GM12892 (cell line): ENCODE measurements around the gene MANSC4.

Experiments used
- POLR2A ChIP-seq: IDR thresholded peaks from 2 replicates; pipeline ENCODE4 v1.6.1; 2011; ENCODE audit warnings: low read depth, low read length, control low read depth
- POLR2AphosphoS5 ChIP-seq: IDR thresholded peaks from 2 replicates; pipeline ENCODE4 v1.6.1; 2011; ENCODE audit warnings: low read depth, low read length, control low read depth
- TAF1 ChIP-seq: IDR thresholded peaks from 2 replicates; pipeline ENCODE4 v1.6.1; 2011; ENCODE audit warnings: low read depth, mild to moderate bottlenecking, control low read depth, low read length, borderline replicate concordance

- no peak for TF ChIP-seq POLR2A
- TF ChIP-seq TAF1 = no peak
- TF ChIP-seq POLR2AphosphoS5 = no peak
Measured at GRCh38 chr12:27730097-27730588, 49.9 kb downstream of the MANSC4 start.
